Smooth muscle cell (in vitro differentiated cells): Measurements from ENCODE around the gene PCSK7. TPM values are rescaled to one million over a fixed set of nuclear protein-coding genes. Genes with fewer than 3 reads are reported as not detected.

Source experiments
- DNase-seq: peaks from one replicate; lab custom pipeline; 2025; ENCODE audit not compliant: unreplicated experiment; lab: John Stamatoyannopoulos, UW
- H2AFZ ChIP-seq: fragments of 200-600 bp; sonication (generic); 2 replicates; pipeline ENCODE4 v1.6.0; 2016; ENCODE audit warnings: antibody characterized with exemption, low read depth, mild to moderate bottlenecking
- H3F3A ChIP-seq: fragments of 200-600 bp; sonication (generic); 2 replicates; pipeline ENCODE4 v1.6.0; 2017; ENCODE audit warnings: antibody characterized with exemption, low read depth
- H3K27ac ChIP-seq: fragments of 200-600 bp; sonication (generic); 2 replicates; pipeline ENCODE4 v1.5.1; 2016; ENCODE audit warnings: low read depth, mild to moderate bottlenecking
- H3K27me3 ChIP-seq: fragments of 200-600 bp; sonication (generic); 2 replicates; pipeline ENCODE4 v1.6.1; 2016; ENCODE audit warnings: low read depth, mild to moderate bottlenecking
- H3K36me3 ChIP-seq: fragments of 200-600 bp; sonication (generic); 2 replicates; pipeline ENCODE4 v1.5.1; 2016; ENCODE audit warnings: low read depth
- H3K4me1 ChIP-seq: fragments of 200-600 bp; sonication (generic); 2 replicates; pipeline ENCODE4 v1.5.1; 2016; ENCODE audit warnings: low read depth
- H3K4me2 ChIP-seq: fragments of 200-600 bp; sonication (generic); 2 replicates; pipeline ENCODE4 v1.6.0; 2016; ENCODE audit warnings: mild to moderate bottlenecking
- H3K4me3 ChIP-seq: fragments of 200-600 bp; sonication (generic); 2 replicates; pipeline ENCODE4 v1.5.1; 2016; ENCODE audit warnings: mild to moderate bottlenecking
- H3K79me2 ChIP-seq: fragments of 200-600 bp; sonication (generic); 2 replicates; pipeline ENCODE4 v1.6.0; 2016; ENCODE audit warnings: low read depth, mild to moderate bottlenecking
- H3K9ac ChIP-seq: fragments of 200-600 bp; sonication (generic); 2 replicates; pipeline ENCODE4 v1.6.0; 2016; ENCODE audit warnings: low read depth
- H3K9me3 ChIP-seq: fragments of 200-600 bp; sonication (generic); replicated peaks from 2 replicates; pipeline ENCODE4 v1.5.1; 2016; ENCODE audit warnings: low read depth
- H4K20me1 ChIP-seq: fragments of 200-600 bp; sonication (generic); 2 replicates; pipeline ENCODE4 v1.6.0; 2016; ENCODE audit warnings: low read depth
- CTCF ChIP-seq: fragments of 200-600 bp; sonication (generic); IDR thresholded peaks from 2 replicates; pipeline ENCODE4 v1.5.1; 2017; ENCODE audit warnings: borderline replicate concordance, mild to moderate bottlenecking, antibody characterized with exemption; ENCODE audit not compliant: insufficient read depth, poor library complexity, severe bottlenecking
- WGBS: methylation state at CpG from one replicate; pipeline ENCODE4 v1.1.7; 2016; ENCODE audit warnings: low lambda C conversion rate; 5-methylcytosine and 5-hydroxymethylcytosine counted together
- polyA plus RNA-seq: library from polyadenylated mRNA; unstranded; fragments of >200 nt; fragmentation: Nextera tagmentation; extraction: Ambion mirVana; gene quantifications from 2 replicates; pipeline ENCODE4 v1.2.1, GENCODE V29; 2016
- total RNA-seq: library from RNA; depleted of rRNA; stranded (reverse); fragments of >200 nt; gene quantifications from 2 replicates; pipeline ENCODE4 v1.2.3, GENCODE V29; 2014

PCSK7 gene
- total and polyA plus RNA-seq, 2 experiments from 2014 or later, result 20.8 to 23.5 TPM

GRCh38 chr11:117197516-117198456 is 34.1 kb downstream of the PCSK7 start:
- peaks cover 31% of the 10 kb centered on the region for H4K20me1 ChIP-seq
- peak overlapping the region; percentile 79 for H3K27ac ChIP-seq
- no peak overlapping the region for H3K9ac ChIP-seq
- DNase-seq, result no peak
- no peak overlapping the region for H2AFZ ChIP-seq
- no peaks in the 10 kb centered on the region for H3K27me3 ChIP-seq
- peak overlapping the region; percentile 85 for H3K4me2 ChIP-seq
- WGBS, result 56% methylated on average over 17 of the region's 17 CpGs
- no peak overlapping the region for H3K4me3 ChIP-seq
- no peaks in the 10 kb centered on the region for H3K9me3 ChIP-seq
- peaks cover 25% of the 10 kb centered on the region for H3F3A ChIP-seq
- peak; percentile 52 for TF ChIP-seq CTCF
- H3K36me3 ChIP-seq, result no peaks in the 10 kb centered on the region
- H3K4me1 ChIP-seq, result peaks cover 29% of the 10 kb centered on the region
- H3K79me2 ChIP-seq, result peaks cover 41% of the 10 kb centered on the region

- Histone ChIP-seq H4K20me1 (peaks cover 23% of the 10 kb centered on the region), H3K4me2 (no peak overlapping the region), H3K4me1 (peaks cover 27% of the 10 kb centered on the region), H3K9me3 (no peaks in the 10 kb centered on the region), H2AFZ (no peak overlapping the region), H3K36me3 (no peaks in the 10 kb centered on the region), H3K27ac (peak overlapping the region; percentile 79), H3K4me3 (no peak overlapping the region), H3F3A (peaks cover 22% of the 10 kb centered on the region), H3K79me2 (peaks cover 33% of the 10 kb centered on the region), H3K9ac (no peak overlapping the region), H3K27me3 (no peaks in the 10 kb centered on the region)
- 86% methylated on average over 7 of the region's 7 CpGs for WGBS
- DNase-seq, result no peak
- no peak for TF ChIP-seq CTCF
These were observed 34.9 kb downstream of the PCSK7 start for GRCh38 chr11:117197006-117197405.

DNA sequence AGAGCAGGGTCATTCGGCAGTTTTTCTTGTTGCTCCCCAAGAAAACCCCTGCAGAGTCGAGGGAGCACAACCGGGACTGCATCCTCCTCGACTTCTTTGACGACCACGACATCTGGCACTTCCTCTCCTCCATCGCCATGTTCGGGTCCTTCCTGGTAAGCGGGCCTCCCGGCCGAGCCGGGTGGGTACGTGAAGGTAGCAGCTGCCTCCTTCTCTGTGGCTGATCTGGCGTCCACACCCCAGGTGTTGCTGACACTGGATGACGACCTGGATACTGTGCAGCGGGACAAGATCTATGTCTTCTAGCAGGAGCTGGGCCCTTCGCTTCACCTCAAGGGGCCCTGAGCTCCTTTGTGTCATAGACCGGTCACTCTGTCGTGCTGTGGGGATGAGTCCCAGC is 36.1 kb downstream of the PCSK7 start:
- Histone ChIP-seq H3K4me3 (no peak overlapping the region), H2AFZ (no peak overlapping the region), H3K79me2 (peaks cover 20% of the 10 kb centered on the region), H3K27me3 (no peaks in the 10 kb centered on the region), H3K9me3 (no peaks in the 10 kb centered on the region), H3K9ac (no peak overlapping the region), H3K4me1 (peaks cover 16% of the 10 kb centered on the region), H3K4me2 (no peak overlapping the region), H3F3A (peaks cover 11% of the 10 kb centered on the region), H3K27ac (no peak overlapping the region), H4K20me1 (peaks cover 10% of the 10 kb centered on the region), H3K36me3 (no peaks in the 10 kb centered on the region)
- no peak for TF ChIP-seq CTCF
- 96% methylated on average over 19 of the region's 19 CpGs for WGBS
- no peak for DNase-seq

DNA sequence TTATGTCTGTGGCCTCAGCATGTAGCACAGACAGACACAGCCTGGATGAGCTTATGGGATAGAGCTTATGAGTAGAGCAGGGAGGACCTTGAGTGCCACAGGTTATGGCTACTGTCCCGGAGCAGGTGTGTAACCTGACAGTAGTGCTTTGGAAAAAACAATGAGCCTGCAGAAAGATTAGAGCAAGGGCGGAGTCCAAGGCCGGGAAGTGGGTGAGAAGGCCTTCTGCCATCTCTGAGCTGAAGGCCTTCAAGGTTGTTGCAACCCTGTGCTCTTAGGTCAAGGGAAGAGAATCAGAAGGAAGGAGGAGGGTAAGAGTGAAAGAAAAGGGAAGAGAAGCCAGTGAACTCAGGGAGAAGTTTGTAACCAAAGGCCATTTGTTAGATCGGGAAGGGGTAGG is 36.6 kb downstream of the PCSK7 start:
- no peaks in the 10 kb centered on the region for H3K27me3 ChIP-seq
- H3K4me3 ChIP-seq, result no peak overlapping the region
- H3K36me3 ChIP-seq, result no peaks in the 10 kb centered on the region
- H3K9ac ChIP-seq, result no peak overlapping the region
- no peak overlapping the region for H3K27ac ChIP-seq
- no peak for DNase-seq
- no peak overlapping the region for H3K4me2 ChIP-seq
- peaks cover 11% of the 10 kb centered on the region for H3K4me1 ChIP-seq
- no peak overlapping the region for H2AFZ ChIP-seq
- H3F3A ChIP-seq, result peaks cover 7% of the 10 kb centered on the region
- H3K9me3 ChIP-seq, result no peaks in the 10 kb centered on the region
- TF ChIP-seq CTCF, result no peak
- H3K79me2 ChIP-seq, result peaks cover 15% of the 10 kb centered on the region
- 94% methylated on average over 4 of the region's 4 CpGs for WGBS
- H4K20me1 ChIP-seq, result peaks cover 5% of the 10 kb centered on the region
